H1 (cell line): Measurements from ENCODE around the gene RAPGEF6. TPM values are rescaled to one million over a fixed set of nuclear protein-coding genes. Genes with fewer than 3 reads are reported as not detected.

ENCODE experiments used
- CTCF ChIA-PET: fragments of 300-600 bp; sonication (Branson Sonifier 250); formaldehyde crosslinking; loops from one replicate; lab custom pipeline; 2021; ENCODE audit not compliant: partially characterized antibody; lab: Charles Lee
- POLR2A ChIA-PET: fragments of 300-600 bp; sonication (Branson Sonifier 250); formaldehyde crosslinking; loops from one replicate; lab custom pipeline; 2021; ENCODE audit warnings: inconsistent platforms; ENCODE audit not compliant: partially characterized antibody; lab: Charles Lee
- DNase-seq, 2 experiments: peaks; one replicate each; pipeline versions ENCODE4 v3.0.0 to v3.0.0-alpha.2; 2010 to 2022; ENCODE audit warnings: low spot score in 2 of 2, low read depth in 1 of 2, mixed read lengths in 1 of 2
- FAIRE-seq: peaks from 2 replicates; lab custom pipeline; 2011; peaks lifted over from hg19 to GRCh38; lab: Jason Lieb, UNC
- H2AFZ ChIP-seq: 2 replicates; pipeline ENCODE4 v1.8.1; 2012; ENCODE audit warnings: low read length, inconsistent platforms
- H2AK5ac ChIP-seq: 2 replicates; pipeline ENCODE4 v1.6.1; 2013; ENCODE audit warnings: low read depth, low read length
- H2BK120ac ChIP-seq: replicated peaks from 2 replicates; pipeline ENCODE3; 2013; ENCODE audit warnings: low read depth, low read length, inconsistent platforms
- H2BK12ac ChIP-seq: 2 replicates; pipeline ENCODE4 v1.6.1; 2013; ENCODE audit warnings: low read depth, low read length
- H2BK15ac ChIP-seq: 2 replicates; pipeline ENCODE4 v1.6.1; 2013; ENCODE audit warnings: low read length
- H2BK20ac ChIP-seq: 2 replicates; pipeline ENCODE4 v1.6.1; 2013; ENCODE audit warnings: low read length
- H2BK5ac ChIP-seq: 2 replicates; pipeline ENCODE4 v1.6.1; 2013; ENCODE audit warnings: low read depth, low read length
- H3K14ac ChIP-seq: 2 replicates; pipeline ENCODE4 v1.6.1; 2013; ENCODE audit warnings: inconsistent platforms; ENCODE audit not compliant: insufficient read length
- H3K18ac ChIP-seq: 2 replicates; pipeline ENCODE4 v1.6.1; 2013; ENCODE audit warnings: low read length; ENCODE audit errors: extremely low read depth
- H3K23ac ChIP-seq: 2 replicates; pipeline ENCODE4 v1.6.1; 2013; ENCODE audit warnings: inconsistent platforms; ENCODE audit not compliant: insufficient read length
- H3K23me2 ChIP-seq: 2 replicates; pipeline ENCODE4 v1.6.1; 2013; ENCODE audit warnings: low read depth, low read length
- H3K27ac ChIP-seq: 2 replicates; pipeline ENCODE4 v1.6.1; 2011; ENCODE audit warnings: low read depth, low read length, inconsistent platforms
- H3K27me3 ChIP-seq, 4 experiments: replicated peaks in 1 of 4; 1 replicate in 1 of 4; 2 replicates in 3 of 4; pipeline versions ENCODE4 v1.6.1 to v1.8.1; 2011 to 2013; ENCODE audit warnings: low read length in 3 of 4, mild to moderate bottlenecking in 3 of 4, inconsistent platforms in 2 of 4, mixed read lengths in 2 of 4, moderate library complexity in 1 of 4; ENCODE audit not compliant: control insufficient read depth in 3 of 4, insufficient read depth in 3 of 4; ENCODE audit errors: extremely low read depth in 1 of 4
- H3K36me3 ChIP-seq, 4 experiments: 2 replicates each; pipeline versions ENCODE4 v1.6.1 to v1.8.1; 2011 to 2013; ENCODE audit warnings: mild to moderate bottlenecking in 4 of 4, low read length in 3 of 4, moderate library complexity in 2 of 4, control low read depth in 1 of 4, inconsistent platforms in 1 of 4; ENCODE audit not compliant: insufficient read depth in 4 of 4, control insufficient read depth in 2 of 4
- H3K4ac ChIP-seq: replicated peaks from 2 replicates; pipeline ENCODE3; 2013; ENCODE audit warnings: low read length, low read depth, mixed read lengths, inconsistent platforms; ENCODE audit not compliant: insufficient read length
- H3K4me1 ChIP-seq, 4 experiments: replicated peaks in 1 of 4; 1 replicate in 1 of 4; 2 replicates in 3 of 4; pipeline versions ENCODE4 v1.6.1 to v1.8.1; 2011 to 2013; ENCODE audit warnings: low read length in 3 of 4, inconsistent platforms in 2 of 4, mixed read lengths in 1 of 4; ENCODE audit not compliant: insufficient read depth in 4 of 4, control insufficient read depth in 3 of 4
- H3K4me2 ChIP-seq, 2 experiments: 2 replicates each; pipeline versions ENCODE4 v1.6.1 to v1.8.1; 2011 to 2013; ENCODE audit warnings: low read depth in 2 of 2, low read length in 2 of 2, control low read depth in 1 of 2, inconsistent platforms in 1 of 2, mild to moderate bottlenecking in 1 of 2; ENCODE audit not compliant: insufficient read depth in 1 of 2
- H3K4me3 ChIP-seq, 4 experiments: fragments of 200-600, 300-600 bp in 1 of 4; sonication (generic), shearing (Covaris generic), sonication (Bioruptor Twin) in 1 of 4; 2 replicates each; pipeline versions ENCODE4 v1.5.1 to v1.8.1; 2011 to 2016; ENCODE audit warnings: low read length in 4 of 4, low read depth in 3 of 4, control low read depth in 2 of 4, inconsistent platforms in 2 of 4, mild to moderate bottlenecking in 2 of 4, mixed read lengths in 1 of 4, moderate library complexity in 1 of 4; ENCODE audit not compliant: insufficient read depth in 2 of 4; ENCODE audit errors: extremely low read depth in 1 of 4
- H3K56ac ChIP-seq: replicated peaks from 2 replicates; pipeline ENCODE3; 2013; ENCODE audit warnings: low read depth, mild to moderate bottlenecking, mixed read lengths, low read length, inconsistent platforms; ENCODE audit not compliant: insufficient read length
- H3K79me1 ChIP-seq: 2 replicates; pipeline ENCODE4 v1.6.1; 2013; ENCODE audit warnings: low read depth, low read length, control low read depth
- H3K79me2 ChIP-seq, 2 experiments: 2 replicates each; pipeline versions ENCODE4 v1.6.1 to v1.8.1; 2012 to 2013; ENCODE audit warnings: low read length in 2 of 2, mild to moderate bottlenecking in 2 of 2, inconsistent platforms in 1 of 2; ENCODE audit not compliant: insufficient read depth in 2 of 2, control insufficient read depth in 1 of 2
- H3K9ac ChIP-seq, 4 experiments: replicated peaks in 1 of 4; 1 replicate in 1 of 4; 2 replicates in 3 of 4; pipeline versions ENCODE4 v1.6.1 to v1.8.1; 2011 to 2013; ENCODE audit warnings: low read depth in 3 of 4, low read length in 3 of 4, control low read depth in 2 of 4, mild to moderate bottlenecking in 2 of 4, moderate library complexity in 2 of 4, inconsistent platforms in 1 of 4; ENCODE audit errors: extremely low read depth in 1 of 4
- H3K9me3 ChIP-seq, 2 experiments: 2 replicates each; pipeline versions ENCODE4 v1.6.1 to v1.8.1; 2012 to 2013; ENCODE audit warnings: mild to moderate bottlenecking in 2 of 2, moderate library complexity in 2 of 2, control low read depth in 1 of 2, inconsistent platforms in 1 of 2, low read depth in 1 of 2, low read length in 1 of 2, mixed read lengths in 1 of 2; ENCODE audit not compliant: insufficient read depth in 2 of 2
- H4K20me1 ChIP-seq, 2 experiments: replicated peaks in 1 of 2; 2 replicates each; pipeline versions ENCODE3 to v1.8.1; 2011 to 2013; ENCODE audit warnings: inconsistent platforms in 2 of 2, low read length in 2 of 2, mild to moderate bottlenecking in 1 of 2; ENCODE audit not compliant: insufficient read depth in 2 of 2, control insufficient read depth in 1 of 2
- H4K5ac ChIP-seq: 2 replicates; pipeline ENCODE4 v1.6.1; 2013; ENCODE audit warnings: low read length, low read depth, mixed read lengths, inconsistent platforms; ENCODE audit not compliant: insufficient read length
- H4K8ac ChIP-seq: 2 replicates; pipeline ENCODE4 v1.8.0; 2013; ENCODE audit warnings: mild to moderate bottlenecking, moderate library complexity, low read length, inconsistent platforms; ENCODE audit not compliant: insufficient read depth; ENCODE audit errors: extremely low read depth
- H4K91ac ChIP-seq: replicated peaks from 2 replicates; pipeline ENCODE3; 2013; ENCODE audit warnings: low read length, mixed read lengths, inconsistent platforms; ENCODE audit not compliant: insufficient read length
- CBX5 ChIP-seq: fragments of 300-800, 300-1000 bp; sonication (generic); IDR thresholded peaks from 2 replicates; pipeline ENCODE4 v1.7.1; 2016; ENCODE audit warnings: antibody characterized with exemption, low read length, low read depth
- GABPA ChIP-seq: IDR thresholded peaks from 2 replicates; pipeline ENCODE4 v1.6.1; 2011; ENCODE audit warnings: mild to moderate bottlenecking, low read length, moderate library complexity, borderline replicate concordance; ENCODE audit not compliant: insufficient read depth
- RBBP5 ChIP-seq: IDR thresholded peaks from 2 replicates; pipeline ENCODE4 v1.7.1; 2012; ENCODE audit warnings: low read depth, mild to moderate bottlenecking, inconsistent platforms, low read length, moderate library complexity, borderline replicate concordance
- RNF2 ChIP-seq: fragments of 200-900, 300-1000 bp; sonication (generic); IDR thresholded peaks from 2 replicates; pipeline ENCODE4 v1.7.1; 2016; ENCODE audit warnings: borderline replicate concordance, low read depth, mild to moderate bottlenecking, antibody characterized with exemption, low read length; ENCODE audit not compliant: poor library complexity, severe bottlenecking; ENCODE audit errors: missing control alignments
- SP2 ChIP-seq: IDR thresholded peaks from 2 replicates; pipeline ENCODE4 v1.6.1; 2012; ENCODE audit warnings: mild to moderate bottlenecking, low read length, inconsistent platforms
- TAF1 ChIP-seq: IDR thresholded peaks from 2 replicates; pipeline ENCODE4 v1.6.1; 2011; ENCODE audit warnings: mild to moderate bottlenecking, low read depth, low read length
- TBP ChIP-seq: IDR thresholded peaks from 2 replicates; pipeline ENCODE4 v1.6.1; 2011; ENCODE audit warnings: low read depth, low read length, improper control_type of control experiment
- TEAD4 ChIP-seq: IDR thresholded peaks from 2 replicates; pipeline ENCODE4 v1.6.1; 2012; ENCODE audit warnings: low read depth, low read length, inconsistent platforms, mixed read lengths
- WGBS, 2 experiments: shearing (Covaris generic) in 1 of 2; methylation state at CpG; one replicate each; pipeline versions ENCODE4 v1.1.6 to v1.1.7; 2013 to 2015; ENCODE audit warnings: low lambda C conversion rate in 2 of 2, mixed read lengths in 2 of 2, inconsistent platforms in 1 of 2, low coverage in 1 of 2, missing lambda C conversion rate in 1 of 2; ENCODE audit not compliant: insufficient replicate concordance in 2 of 2, insufficient coverage in 1 of 2, insufficient read length in 1 of 2; ENCODE audit errors: extremely low coverage in 1 of 2, missing lambda C conversion rate in 1 of 2; 5-methylcytosine and 5-hydroxymethylcytosine counted together
- polyA plus RNA-seq, 7 experiments: library from polyadenylated mRNA; depleted of rRNA in 3 of 7; stranded (reverse) in 5 of 7; unstranded in 2 of 7; fragments of >200 nt in 5 of 7; fragments of 200-250 nt in 2 of 7; gene quantifications; 1 replicate in 5 of 7; 2 replicates in 1 of 7; 4 replicates in 1 of 7; pipeline versions ENCODE4 v1.2.1 to v1.2.3, GENCODE V29; 2011 to 2013; ENCODE audit warnings: missing spikeins in 2 of 7, mixed read lengths in 2 of 7
- total RNA-seq: library from RNA; stranded (reverse); fragmentation: NEBNext Ultra II Directional; extraction: Animal tissue kit (Norgen Biotek cat#: 25700); gene quantifications from 2 replicates; pipeline ENCODE4 v1.2.1, GENCODE V29; 2021
- TF ChIP-seq, protein P1 (sequence below): IDR thresholded peaks from 2 replicates; pipeline ENCODE4 v1.6.1; 2012; ENCODE audit warnings: low read length, inconsistent platforms

RAPGEF6 gene
- total and polyA plus RNA-seq, 2 of the 8 experiments (the other 6 are each of a cell fraction or from before 2014, with no cell fraction given), result 4.8 to 20.0 TPM

DNA sequence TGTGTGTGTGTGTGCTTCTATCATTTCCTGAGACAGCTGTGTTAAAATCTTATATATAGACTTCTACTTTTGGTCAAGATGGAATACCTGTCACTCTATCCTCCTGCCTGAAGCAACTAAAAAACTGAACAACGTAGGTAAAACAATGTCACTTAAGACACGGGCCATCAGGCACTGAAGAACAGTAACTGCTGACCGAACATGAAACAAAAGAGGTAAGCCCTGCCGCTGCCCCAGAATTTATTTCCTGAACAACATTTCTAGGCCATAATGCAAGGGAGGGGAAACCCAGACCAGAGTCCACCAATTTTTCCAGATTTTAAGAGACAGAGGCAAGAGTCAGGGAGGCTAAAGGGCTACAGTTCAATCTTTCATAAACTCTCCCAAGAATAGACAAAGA, 215.2 kb downstream of the RAPGEF6 start:
- CTCF ChIA-PET, result interaction anchor here (0.6 to 1.2 kb wide), 4 partner anchors 9 to 643 kb away, joined by 3 to 6 read pairs (median 3); no protein-coding TSS in a partner anchor

More for the DNA sequence above, 215.2 kb downstream of the RAPGEF6 start:
- no peaks in the 10 kb centered on the region for H3K4me1 ChIP-seq
- H3K14ac ChIP-seq, result no peak overlapping the region
- WGBS, 2 experiments, result 79% methylated on average over 4 of the region's 4 CpGs; no CpG with 5 or more reads in 1 of the 2 experiments
- no peak overlapping the region for H2AK5ac ChIP-seq
- H3K9ac ChIP-seq, result no peak overlapping the region
- TF ChIP-seq, protein P1, sequence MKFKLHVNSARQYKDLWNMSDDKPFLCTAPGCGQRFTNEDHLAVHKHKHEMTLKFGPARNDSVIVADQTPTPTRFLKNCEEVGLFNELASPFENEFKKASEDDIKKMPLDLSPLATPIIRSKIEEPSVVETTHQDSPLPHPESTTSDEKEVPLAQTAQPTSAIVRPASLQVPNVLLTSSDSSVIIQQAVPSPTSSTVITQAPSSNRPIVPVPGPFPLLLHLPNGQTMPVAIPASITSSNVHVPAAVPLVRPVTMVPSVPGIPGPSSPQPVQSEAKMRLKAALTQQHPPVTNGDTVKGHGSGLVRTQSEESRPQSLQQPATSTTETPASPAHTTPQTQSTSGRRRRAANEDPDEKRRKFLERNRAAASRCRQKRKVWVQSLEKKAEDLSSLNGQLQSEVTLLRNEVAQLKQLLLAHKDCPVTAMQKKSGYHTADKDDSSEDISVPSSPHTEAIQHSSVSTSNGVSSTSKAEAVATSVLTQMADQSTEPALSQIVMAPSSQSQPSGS, result no peak
- TF ChIP-seq CBX5 (no peak), RBBP5 (no peak), GABPA (no peak), TEAD4 (no peak), TAF1 (no peak), RNF2 (no peak), SP2 (no peak), TBP (no peak)
- no peaks in the 10 kb centered on the region for H3K79me2 ChIP-seq
- H2BK15ac ChIP-seq, result no peak overlapping the region
- H3K23ac ChIP-seq, result no peak overlapping the region
- POLR2A ChIA-PET, result no interaction called here
- no peak overlapping the region for H3K4ac ChIP-seq
- no peak overlapping the region for H4K8ac ChIP-seq
- H3K9me3 ChIP-seq, result no peaks in the 10 kb centered on the region
- no peak overlapping the region for H3K4me2 ChIP-seq
- H4K91ac ChIP-seq, result no peak overlapping the region
- H3K27me3 ChIP-seq, result no peaks in the 10 kb centered on the region
- no peak overlapping the region for H3K18ac ChIP-seq
- H2BK120ac ChIP-seq, result no peak overlapping the region
- FAIRE-seq (no peak), DNase-seq (no peak)
- no peak overlapping the region for H3K27ac ChIP-seq
- no peak overlapping the region for H3K56ac ChIP-seq
- no peaks in the 10 kb centered on the region for H4K20me1 ChIP-seq
- H3K79me1 ChIP-seq, result no peaks in the 10 kb centered on the region
- H4K5ac ChIP-seq, result no peak overlapping the region
- no peak overlapping the region for H2BK12ac ChIP-seq
- no peak overlapping the region for H3K4me3 ChIP-seq
- no peaks in the 10 kb centered on the region for H3K23me2 ChIP-seq
- H3K36me3 ChIP-seq, result peaks cover 0 to 5% (median under 1%) of the 10 kb centered on the region in 4 experiments; a peak in 3 of 8 replicates
- H2AFZ ChIP-seq, result no peak overlapping the region
- H2BK20ac ChIP-seq, result no peak overlapping the region
- no peak overlapping the region for H2BK5ac ChIP-seq
